RWPE2 (cell line): Measurements from ENCODE around the gene ACRBP.

Experiments used
- ATAC-seq: fragments of 200-7000 bp; cut with Tn5 transposase; 3 replicates; pipeline ENCODE4 v1.9.1; 2021; ENCODE audit warnings: low read depth
- DNase-seq: peaks from one replicate; pipeline ENCODE4 v3.0.0-alpha.2; 2020; ENCODE audit warnings: low spot score
- H3K27ac ChIP-seq: fragments of 450-650 bp; 2 replicates; pipeline ENCODE4 v1.5.1; 2017; ENCODE audit warnings: mild to moderate bottlenecking; ENCODE audit not compliant: poor library complexity, severe bottlenecking
- H3K27me3 ChIP-seq: fragments of 250-450 bp; sonication (Bioruptor Pico); 2 replicates; pipeline ENCODE4 v1.5.1; 2021; ENCODE audit warnings: mild to moderate bottlenecking, moderate library complexity; ENCODE audit not compliant: insufficient read depth, poor library complexity, severe bottlenecking
- H3K36me3 ChIP-seq: fragments of 250-450 bp; sonication (Bioruptor Pico); 2 replicates; pipeline ENCODE4 v1.5.1; 2020; ENCODE audit warnings: low read depth, mild to moderate bottlenecking, moderate library complexity
- H3K4me1 ChIP-seq: fragments of 250-450 bp; sonication (Bioruptor Pico); 2 replicates; pipeline ENCODE4 v1.5.1; 2021; ENCODE audit warnings: mild to moderate bottlenecking, moderate library complexity; ENCODE audit not compliant: insufficient read depth, poor library complexity, severe bottlenecking
- H3K4me3 ChIP-seq: fragments of 250-450 bp; sonication (Bioruptor Pico); 2 replicates; pipeline ENCODE4 v1.5.1; 2021; ENCODE audit warnings: mild to moderate bottlenecking, moderate library complexity; ENCODE audit not compliant: severe bottlenecking
- H3K9me3 ChIP-seq: fragments of 250-450 bp; sonication (Bioruptor Pico); 2 replicates; pipeline ENCODE4 v1.5.1; 2021; ENCODE audit warnings: mild to moderate bottlenecking, moderate library complexity; ENCODE audit not compliant: severe bottlenecking
- CTCF ChIP-seq: fragments of 450-650 bp; IDR thresholded peaks from one replicate; pipeline ENCODE4 v1.5.1; 2017; ENCODE audit warnings: mild to moderate bottlenecking, moderate library complexity; ENCODE audit not compliant: poor library complexity, severe bottlenecking

Gene ACRBP

DNA sequence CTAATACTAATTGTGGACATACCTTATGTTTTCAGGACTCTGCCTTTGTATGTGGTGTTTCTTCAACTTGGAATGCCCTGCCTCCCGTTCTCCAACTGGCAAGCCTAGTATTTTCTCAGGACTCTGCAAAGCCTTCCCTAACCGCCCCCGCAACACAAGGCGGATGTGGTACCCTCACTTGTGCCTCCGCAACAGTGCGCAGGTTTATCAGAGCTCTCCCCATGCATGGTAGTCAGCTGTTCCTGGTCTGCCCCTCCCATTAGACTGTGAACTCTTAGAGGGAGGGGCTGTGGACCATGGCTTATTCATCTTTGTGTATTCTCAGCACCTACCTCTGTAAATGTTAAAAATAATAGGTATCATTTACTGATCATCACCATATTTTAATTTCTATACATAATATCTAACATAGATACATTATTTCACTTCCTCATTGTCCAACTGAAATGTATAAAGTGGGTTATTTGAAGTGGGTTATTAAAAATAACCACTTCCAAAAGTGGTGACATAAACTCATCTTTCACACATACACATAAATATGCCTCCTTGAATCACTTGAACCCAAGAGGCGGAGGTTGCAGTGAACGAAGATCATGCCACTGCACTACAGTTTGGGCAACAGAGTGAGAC lies 20.5 kb downstream of the ACRBP start:
- Histone ChIP-seq H3K4me1 (no peaks in the 10 kb centered on the region), H3K9me3 (no peaks in the 10 kb centered on the region), H3K27me3 (no peaks in the 10 kb centered on the region), H3K4me3 (no peak overlapping the region), H3K36me3 (0 out of 2 replicates have a peak, but pooled peaks cover 3% of the 10 kb centered on the region), H3K27ac (no peak overlapping the region)
- DNase-seq: no peak
- no peak for ATAC-seq
- no peak for TF ChIP-seq CTCF

- no peak for TF ChIP-seq CTCF
- DNase-seq: no peak
- ATAC-seq: no peak
- no peaks in the 10 kb centered on the region for H3K27me3 ChIP-seq
- H3K4me3 ChIP-seq: no peak overlapping the region
- H3K27ac ChIP-seq: no peak overlapping the region
- peaks cover 6% of the 10 kb centered on the region for H3K36me3 ChIP-seq
- H3K4me1 ChIP-seq: no peaks in the 10 kb centered on the region
- no peaks in the 10 kb centered on the region for H3K9me3 ChIP-seq
These were observed 26.4 kb downstream of the ACRBP start for GRCh38 chr12:6620885-6621274.

GRCh38 chr12:6620137-6620884 lies 26.9 kb downstream of the ACRBP start:
- H3K4me1 ChIP-seq: no peaks in the 10 kb centered on the region
- H3K27ac ChIP-seq: no peak overlapping the region
- peaks cover 6% of the 10 kb centered on the region for H3K36me3 ChIP-seq
- H3K4me3 ChIP-seq: no peak overlapping the region
- ATAC-seq: no peak
- DNase-seq: no peak
- no peaks in the 10 kb centered on the region for H3K9me3 ChIP-seq
- no peaks in the 10 kb centered on the region for H3K27me3 ChIP-seq
- no peak for TF ChIP-seq CTCF

DNA sequence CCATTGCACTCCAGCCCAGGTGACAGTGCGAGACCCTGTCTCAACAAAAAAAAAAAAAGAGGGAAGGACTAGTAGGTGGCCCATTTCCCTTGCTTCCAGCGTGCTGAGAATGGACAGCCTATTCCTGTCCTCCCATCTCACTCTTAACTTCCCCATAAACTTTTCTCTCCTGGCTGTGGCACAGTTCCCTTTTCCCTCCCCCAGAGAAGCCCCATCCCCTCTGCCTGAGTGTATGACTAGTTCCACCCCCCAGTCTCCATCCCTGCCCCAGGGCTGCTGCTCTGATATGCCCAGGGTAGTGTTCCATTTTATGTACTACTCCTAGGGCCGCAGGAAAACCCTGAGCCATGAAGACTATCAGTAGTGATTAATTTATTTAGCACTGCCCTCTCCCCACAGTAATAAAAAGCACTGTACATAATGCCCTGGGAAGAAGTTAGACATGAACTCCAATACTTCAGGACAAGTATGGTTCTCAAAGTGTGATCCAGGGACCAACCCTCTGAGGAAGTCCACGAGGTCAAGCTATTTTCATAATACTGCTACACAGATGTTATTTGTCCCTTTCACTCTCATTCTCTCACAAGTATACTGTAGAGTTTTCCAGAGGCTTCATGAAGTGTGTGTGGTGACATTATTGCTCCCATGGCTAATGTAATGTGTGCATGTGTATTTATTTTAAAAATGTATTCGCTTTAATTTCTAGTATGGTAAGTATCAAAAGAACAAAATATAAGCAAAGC lies 28.6 kb downstream of the ACRBP start:
- no peak for ATAC-seq
- TF ChIP-seq CTCF: no peak
- H3K9me3 ChIP-seq: no peaks in the 10 kb centered on the region
- H3K36me3 ChIP-seq: peaks cover 6% of the 10 kb centered on the region
- DNase-seq: no peak
- H3K4me1 ChIP-seq: no peaks in the 10 kb centered on the region
- no peak overlapping the region for H3K27ac ChIP-seq
- H3K27me3 ChIP-seq: no peaks in the 10 kb centered on the region
- no peak overlapping the region for H3K4me3 ChIP-seq
